ENCODE data around the gene FAM219A.

The FAM219A gene

GRCh38 chr9:34399729-34400128, 58.6 kb downstream of the FAM219A start:
- no peak for DNase-seq

- DNase-seq = no peak
Observed at GRCh38 chr9:34398875-34399274, 59.5 kb downstream of the FAM219A start.

- DNase-seq = no peak
Observed at GRCh38 chr9:34396276-34397214, 61.8 kb downstream of the FAM219A start.

- DNase-seq = no peak
Observed at GRCh38 chr9:34392511-34392910, 65.9 kb downstream of the FAM219A start.

GRCh38 chr9:34387239-34387638, 71.1 kb downstream of the FAM219A start:
- DNase-seq = no peak

- DNase-seq = no peak
Observed at GRCh38 chr9:34386656-34387055, 71.7 kb downstream of the FAM219A start.

GRCh38 chr9:34385561-34386230, 72.7 kb downstream of the FAM219A start:
- no peak for DNase-seq

- no peak for DNase-seq
Observed at GRCh38 chr9:34384368-34385165, 73.8 kb downstream of the FAM219A start.

GRCh38 chr9:34383904-34384303, 74.5 kb downstream of the FAM219A start:
- DNase-seq = no peak

GRCh38 chr9:34382879-34383278, 75.5 kb downstream of the FAM219A start:
- DNase-seq = no peak

GRCh38 chr9:34382054-34382453, 76.3 kb downstream of the FAM219A start:
- DNase-seq = no peak

- DNase-seq = peak; percentile 19
Observed at GRCh38 chr9:34381323-34381722, 77.0 kb downstream of the FAM219A start.

GRCh38 chr9:34380511-34381315, 77.7 kb downstream of the FAM219A start:
- peak; percentile 82 for DNase-seq

GRCh38 chr9:34380034-34380510, 78.3 kb downstream of the FAM219A start:
- DNase-seq = no peak

GRCh38 chr9:34379334-34380033, 78.9 kb downstream of the FAM219A start:
- peak; percentile 94 for DNase-seq

GRCh38 chr9:34378376-34379060, 79.9 kb downstream of the FAM219A start:
- DNase-seq = no peak

GRCh38 chr9:34377404-34377746, 81.0 kb downstream of the FAM219A start:
- DNase-seq = no peak

GRCh38 chr9:34376596-34377403, 81.6 kb downstream of the FAM219A start, which contains the start of gene MYORG:
MYORG (minus strand) TSS chr9:34376898; CDS start chr9:34372943, 3,955 bp downstream.
- DNase-seq = peak; percentile 99

- DNase-seq = peak; percentile 71
Observed at GRCh38 chr9:34375901-34376595, 82.3 kb downstream of the FAM219A start.
